ENCODE data around the gene GNAI1.

Gene GNAI1

GRCh38 chr7:80134536-80135308 is at the start of gene GNAI1:
Gene GNAI1, plus strand, starts transcription at chr7:80134831. Its CDS starts 330 bp downstream, at chr7:80135161.
- peak; percentile 35 for DNase-seq

GRCh38 chr7:80087051-80087770 is 47.4 kb upstream of the GNAI1 start:
- DNase-seq, result no peak

GRCh38 chr7:80087771-80088170 is 46.9 kb upstream of the GNAI1 start:
- no peak for DNase-seq

GRCh38 chr7:80088705-80089104 is 45.9 kb upstream of the GNAI1 start:
- DNase-seq, result no peak

- no peak for DNase-seq
Observed at GRCh38 chr7:80089366-80089765, 45.3 kb upstream of the GNAI1 start.

- DNase-seq, result no peak
Observed at GRCh38 chr7:80093349-80093748, 41.3 kb upstream of the GNAI1 start.

- DNase-seq, result peak; percentile 16
Observed at GRCh38 chr7:80095545-80095944, 39.1 kb upstream of the GNAI1 start.

GRCh38 chr7:80097756-80098155 is 36.9 kb upstream of the GNAI1 start:
- DNase-seq, result no peak

GRCh38 chr7:80098795-80099194 is 35.8 kb upstream of the GNAI1 start:
- DNase-seq, result no peak

- no peak for DNase-seq
Observed at GRCh38 chr7:80100254-80100653, 34.4 kb upstream of the GNAI1 start.

- peak; percentile 24 for DNase-seq
Observed at GRCh38 chr7:80105701-80106408, 28.8 kb upstream of the GNAI1 start.

- DNase-seq, result peak; percentile 27
Observed at GRCh38 chr7:80106498-80107113, 28.0 kb upstream of the GNAI1 start.

GRCh38 chr7:80107278-80107677 is 27.4 kb upstream of the GNAI1 start:
- peak; percentile 33 for DNase-seq

- DNase-seq, result no peak
Observed at GRCh38 chr7:80110376-80110775, 24.3 kb upstream of the GNAI1 start.

- no peak for DNase-seq
Observed at GRCh38 chr7:80114159-80114558, 20.5 kb upstream of the GNAI1 start.

- DNase-seq, result no peak
Observed at GRCh38 chr7:80124526-80125264, 9.9 kb upstream of the GNAI1 start.

- no peak for DNase-seq
Observed at GRCh38 chr7:80127412-80128160, 7.0 kb upstream of the GNAI1 start.

- DNase-seq, result peak; percentile 27
Observed at GRCh38 chr7:80128918-80129317, 5.7 kb upstream of the GNAI1 start.

GRCh38 chr7:80129785-80130184 is 4.8 kb upstream of the GNAI1 start:
- no peak for DNase-seq

GRCh38 chr7:80131675-80132435 is 2.8 kb upstream of the GNAI1 start:
- DNase-seq, result no peak

GRCh38 chr7:80132594-80132993 is 2.0 kb upstream of the GNAI1 start:
- no peak for DNase-seq
